ENCODE data around the gene NFKBIE.

The NFKBIE gene

GRCh38 chr6:44265722-44266233 is 427 bp upstream of the NFKBIE start:
- peak overlapping the region; percentile 68 for H3K4me3 ChIP-seq (ENCODE audit: low read depth, low read length)
- in situ Hi-C loops (cut with HindIII; ENCODE audit: low sequenced_read_pairs), result no loop called here
- no peak for TF ChIP-seq CTCF (IDR thresholded peaks at IDR 0.05; ENCODE audit: low read depth, low read length, missing control alignments)
- no peak for DNase-seq (ENCODE audit: low read depth)

- DNase-seq (ENCODE audit: low read depth), result no peak
- TF ChIP-seq CTCF (IDR thresholded peaks at IDR 0.05; ENCODE audit: low read depth, low read length, missing control alignments), result no peak
- in situ Hi-C loops (cut with HindIII; ENCODE audit: low sequenced_read_pairs), result no loop called here
- peak overlapping the region; percentile 68 for H3K4me3 ChIP-seq (ENCODE audit: low read depth, low read length)
These were observed 971 bp downstream of the NFKBIE start for GRCh38 chr6:44264154-44265006.

GRCh38 chr6:44263354-44264100 is 1.8 kb downstream of the NFKBIE start:
- in situ Hi-C loops (cut with HindIII; ENCODE audit: low sequenced_read_pairs), result no loop called here
- no peak for DNase-seq (ENCODE audit: low read depth)
- TF ChIP-seq CTCF (IDR thresholded peaks at IDR 0.05; ENCODE audit: low read depth, low read length, missing control alignments), result no peak
- peak overlapping the region; percentile 68 for H3K4me3 ChIP-seq (ENCODE audit: low read depth, low read length)

- in situ Hi-C loops (cut with HindIII; ENCODE audit: low sequenced_read_pairs), result no loop called here
- no peak for DNase-seq (ENCODE audit: low read depth)
- H3K4me3 ChIP-seq (ENCODE audit: low read depth, low read length), result no peak overlapping the region
- no peak for TF ChIP-seq CTCF (IDR thresholded peaks at IDR 0.05; ENCODE audit: low read depth, low read length, missing control alignments)
These were observed 2.6 kb downstream of the NFKBIE start for GRCh38 chr6:44262467-44263353.

GRCh38 chr6:44261581-44261980 is 3.8 kb downstream of the NFKBIE start:
- TF ChIP-seq CTCF (IDR thresholded peaks at IDR 0.05; ENCODE audit: low read depth, low read length, missing control alignments), result no peak
- no peak for DNase-seq (ENCODE audit: low read depth)
- in situ Hi-C loops (cut with HindIII; ENCODE audit: low sequenced_read_pairs), result no loop called here
- no peak overlapping the region for H3K4me3 ChIP-seq (ENCODE audit: low read depth, low read length)

Data from astrocyte of the cerebellum (primary cell).